CD8-positive, alpha-beta memory T cell (primary cell): ENCODE results near the gene CACNB4. TPM values are rescaled to one million over a fixed set of nuclear protein-coding genes. Genes with fewer than 3 reads are reported as not detected.
"Not testable (repeated sequence)": the region's sequence is repeated elsewhere in the genome, so short reads cannot be mapped to it uniquely, and the experiment has no call there.

ENCODE experiments used
- CTCF ChIA-PET: fragments of 350-600 bp; sonication (Branson Sonifier 250); formaldehyde crosslinking; loops from one replicate; lab custom pipeline; 2021; ENCODE audit warnings: antibody characterized with exemption; lab: Charles Lee
- POLR2A ChIA-PET: fragments of 350-600 bp; sonication (Branson Sonifier 250); formaldehyde crosslinking; loops from one replicate; lab custom pipeline; 2021; ENCODE audit warnings: antibody characterized with exemption; lab: Charles Lee
- DNase-seq, 5 donors: peaks; one replicate each; pipeline versions ENCODE4 v3.0.0 to v3.0.0-alpha.2; 2020 to 2022; ENCODE audit warnings: mixed read lengths in 1 of 5
- H3K27ac ChIP-seq: one replicate; pipeline ENCODE4 v1.7.0; 2013; ENCODE audit warnings: low read depth, mild to moderate bottlenecking, low read length, moderate library complexity
- H3K27me3 ChIP-seq: 2 replicates; pipeline ENCODE4 v1.7.0; 2013; ENCODE audit warnings: low read length, mild to moderate bottlenecking; ENCODE audit not compliant: insufficient read depth, poor library complexity, severe bottlenecking
- H3K36me3 ChIP-seq: 2 replicates; pipeline ENCODE4 v1.7.0; 2013; ENCODE audit warnings: mild to moderate bottlenecking, low read length, moderate library complexity; ENCODE audit not compliant: insufficient read depth
- H3K4me1 ChIP-seq: 2 replicates; pipeline ENCODE4 v1.7.0; 2013; ENCODE audit warnings: mild to moderate bottlenecking, low read length, moderate library complexity; ENCODE audit not compliant: insufficient read depth
- H3K4me3 ChIP-seq: 2 replicates; pipeline ENCODE4 v1.7.0; 2013; ENCODE audit warnings: mild to moderate bottlenecking, low read length
- H3K9me3 ChIP-seq: 2 replicates; pipeline ENCODE4 v1.7.0; 2013; ENCODE audit warnings: mild to moderate bottlenecking, low read length
- H3K27ac Mint-ChIP-seq, 8 donors: one replicate each; pipeline ENCODE4 v1.8.0; 2020 to 2021; ENCODE audit warnings: mixed read lengths in 8 of 8, mild to moderate bottlenecking in 6 of 8, inconsistent platforms in 3 of 8, moderate library complexity in 3 of 8
- H3K27me3 Mint-ChIP-seq, 2 donors: one replicate each; pipeline ENCODE4 v1.8.0; 2020 to 2021; ENCODE audit warnings: mixed read lengths in 2 of 2, mild to moderate bottlenecking in 1 of 2, moderate library complexity in 1 of 2
- H3K36me3 Mint-ChIP-seq, 3 donors: one replicate each; pipeline ENCODE4 v1.8.0; 2020 to 2021; ENCODE audit warnings: mixed read lengths in 3 of 3, inconsistent platforms in 1 of 3, mild to moderate bottlenecking in 1 of 3
- H3K4me1 Mint-ChIP-seq, 3 donors: one replicate each; pipeline ENCODE4 v1.8.0; 2020 to 2021; ENCODE audit warnings: mixed read lengths in 3 of 3, inconsistent platforms in 1 of 3, mild to moderate bottlenecking in 1 of 3
- H3K4me3 Mint-ChIP-seq, 7 donors: one replicate each; pipeline ENCODE4 v1.8.0; 2020 to 2021; ENCODE audit warnings: mixed read lengths in 7 of 7, mild to moderate bottlenecking in 6 of 7, moderate library complexity in 4 of 7, inconsistent platforms in 2 of 7
- H3K9me3 Mint-ChIP-seq, 5 donors: one replicate each; pipeline ENCODE4 v1.8.0; 2020 to 2022; ENCODE audit warnings: mixed read lengths in 5 of 5, mild to moderate bottlenecking in 3 of 5, moderate library complexity in 2 of 5, inconsistent platforms in 1 of 5
- polyA plus RNA-seq: library from polyadenylated mRNA; unstranded; fragments of 300-500 nt; fragmentation: Illumina TruSeq; gene quantifications from one replicate; pipeline ENCODE4 v1.2.3, GENCODE V29; 2021
- total RNA-seq, 2 experiments: library from RNA; stranded (reverse); gene quantifications; one replicate each; pipeline ENCODE4 v1.2.3, GENCODE V29; 2021

The CACNB4 gene
- total and polyA plus RNA-seq, 3 experiments from 2014 or later = 0.18 to 0.20 TPM; not detected in 1

- H3K4me1 ChIP-seq, H3K9me3 Mint-ChIP-seq, DNase-seq, H3K27ac Mint-ChIP-seq, H3K4me3 Mint-ChIP-seq, H3K36me3 ChIP-seq, H3K36me3 Mint-ChIP-seq, H3K27ac ChIP-seq, H3K4me3 ChIP-seq, H3K4me1 Mint-ChIP-seq, H3K9me3 ChIP-seq, POLR2A ChIA-PET, H3K27me3 ChIP-seq, CTCF ChIA-PET: not testable (repeated sequence)
- H3K27me3 Mint-ChIP-seq = peaks cover 2 to 18% of the 10 kb centered on the region in 2 donors
Observed at GRCh38 chr2:152021001-152021400, 77.8 kb downstream of the CACNB4 start.

GRCh38 chr2:152019732-152020131 is 79.1 kb downstream of the CACNB4 start:
- H3K9me3 Mint-ChIP-seq = no peaks in the 10 kb centered on the region
- Histone ChIP-seq H3K27ac (no peak overlapping the region), H3K36me3 (no peaks in the 10 kb centered on the region), H3K27me3 (peaks cover 5% of the 10 kb centered on the region), H3K4me3 (no peak overlapping the region), H3K4me1 (no peaks in the 10 kb centered on the region), H3K9me3 (no peaks in the 10 kb centered on the region)
- no peaks in the 10 kb centered on the region for H3K4me1 Mint-ChIP-seq
- peaks cover 0 to 23% of the 10 kb centered on the region in 2 donors for H3K27me3 Mint-ChIP-seq
- no peaks in the 10 kb centered on the region for H3K36me3 Mint-ChIP-seq
- DNase-seq = no peak
- ChIA-PET POLR2A (no interaction called here), CTCF (no interaction called here)
- no peak overlapping the region for H3K27ac Mint-ChIP-seq
- H3K4me3 Mint-ChIP-seq = no peak overlapping the region

GRCh38 chr2:152016181-152017120 is 82.4 kb downstream of the CACNB4 start:
- Histone ChIP-seq H3K4me1 (no peaks in the 10 kb centered on the region), H3K27me3 (peaks cover 5% of the 10 kb centered on the region), H3K4me3 (no peak overlapping the region), H3K9me3 (no peaks in the 10 kb centered on the region), H3K36me3 (no peaks in the 10 kb centered on the region), H3K27ac (no peak overlapping the region)
- Mint-ChIP-seq H3K9me3 (no peaks in the 10 kb centered on the region), H3K27ac (no peak overlapping the region), H3K36me3 (no peaks in the 10 kb centered on the region), H3K4me1 (no peaks in the 10 kb centered on the region), H3K4me3 (no peak overlapping the region), H3K27me3 (peaks cover 0 to 37% of the 10 kb centered on the region in 2 donors)
- ChIA-PET CTCF (interaction anchor here (2.3 kb wide), 1 partner anchor 9 kb away, joined by 10 read pairs; no protein-coding TSS in a partner anchor), POLR2A (no interaction called here)
- no peak for DNase-seq

GRCh38 chr2:152015552-152015951 is 83.3 kb downstream of the CACNB4 start:
- Mint-ChIP-seq H3K4me3 (no peak overlapping the region), H3K36me3 (no peaks in the 10 kb centered on the region), H3K4me1 (no peaks in the 10 kb centered on the region), H3K9me3 (no peaks in the 10 kb centered on the region), H3K27me3 (peaks cover 5 to 41% of the 10 kb centered on the region in 2 donors), H3K27ac (no peak overlapping the region)
- POLR2A ChIA-PET = no interaction called here
- H3K27ac ChIP-seq = no peak overlapping the region
- no peaks in the 10 kb centered on the region for H3K9me3 ChIP-seq
- H3K4me1 ChIP-seq = no peaks in the 10 kb centered on the region
- peaks cover 5% of the 10 kb centered on the region for H3K27me3 ChIP-seq
- CTCF ChIA-PET = interaction anchor here (1.4 kb wide), 1 partner anchor 10 kb away, joined by 6 read pairs; no protein-coding TSS in a partner anchor
- no peaks in the 10 kb centered on the region for H3K36me3 ChIP-seq
- DNase-seq = no peak
- no peak overlapping the region for H3K4me3 ChIP-seq

GRCh38 chr2:152012697-152013096 is 86.1 kb downstream of the CACNB4 start:
- peaks cover 5% of the 10 kb centered on the region for H3K27me3 ChIP-seq
- Mint-ChIP-seq H3K27me3 (peaks cover 8 to 38% of the 10 kb centered on the region in 2 donors), H3K36me3 (no peaks in the 10 kb centered on the region), H3K4me1 (no peaks in the 10 kb centered on the region), H3K27ac (no peak overlapping the region), H3K9me3 (no peaks in the 10 kb centered on the region), H3K4me3 (no peak overlapping the region)
- H3K36me3 ChIP-seq = no peaks in the 10 kb centered on the region
- H3K27ac ChIP-seq = no peak overlapping the region
- no peaks in the 10 kb centered on the region for H3K9me3 ChIP-seq
- no peak for DNase-seq
- ChIA-PET CTCF (no interaction called here), POLR2A (interaction anchor here (0.6 kb wide), 1 partner anchor 705 kb away, joined by 4 read pairs; the partner anchor contains the start of gene PRPF40A)
- no peak overlapping the region for H3K4me3 ChIP-seq
- no peaks in the 10 kb centered on the region for H3K4me1 ChIP-seq

- Mint-ChIP-seq H3K36me3 (no peaks in the 10 kb centered on the region), H3K27me3 (peaks cover 8 to 33% of the 10 kb centered on the region in 2 donors), H3K4me3 (no peak overlapping the region), H3K27ac (no peak overlapping the region), H3K4me1 (no peaks in the 10 kb centered on the region), H3K9me3 (no peaks in the 10 kb centered on the region)
- no peak for DNase-seq
- no peaks in the 10 kb centered on the region for H3K4me1 ChIP-seq
- H3K4me3 ChIP-seq = no peak overlapping the region
- no peaks in the 10 kb centered on the region for H3K9me3 ChIP-seq
- ChIA-PET POLR2A (no interaction called here), CTCF (no interaction called here)
- no peak overlapping the region for H3K27ac ChIP-seq
- H3K27me3 ChIP-seq = peaks cover 5% of the 10 kb centered on the region
- H3K36me3 ChIP-seq = no peaks in the 10 kb centered on the region
Observed at GRCh38 chr2:152011724-152012123, 87.1 kb downstream of the CACNB4 start.

GRCh38 chr2:152005607-152006006 is 93.2 kb downstream of the CACNB4 start:
- no peaks in the 10 kb centered on the region for H3K36me3 ChIP-seq
- H3K27ac ChIP-seq = no peak overlapping the region
- peaks cover 5 to 8% (median 6%) of the 10 kb centered on the region in 3 donors for H3K4me1 Mint-ChIP-seq
- no peaks in the 10 kb centered on the region for H3K9me3 Mint-ChIP-seq
- H3K4me3 ChIP-seq = no peak overlapping the region
- H3K4me3 Mint-ChIP-seq = no peak overlapping the region
- peaks cover 4% of the 10 kb centered on the region for H3K4me1 ChIP-seq
- no peaks in the 10 kb centered on the region for H3K27me3 ChIP-seq
- H3K27ac Mint-ChIP-seq = no peak overlapping the region
- H3K9me3 ChIP-seq = no peaks in the 10 kb centered on the region
- H3K36me3 Mint-ChIP-seq = no peaks in the 10 kb centered on the region
- POLR2A ChIA-PET = no interaction called here
- CTCF ChIA-PET = no interaction called here
- DNase-seq = no peak
- peaks cover 5 to 12% of the 10 kb centered on the region in 2 donors for H3K27me3 Mint-ChIP-seq

- H3K4me1 ChIP-seq, H3K4me3 Mint-ChIP-seq, H3K36me3 ChIP-seq, H3K9me3 Mint-ChIP-seq, H3K4me1 Mint-ChIP-seq, H3K27ac ChIP-seq, H3K36me3 Mint-ChIP-seq, H3K4me3 ChIP-seq, DNase-seq, H3K27me3 Mint-ChIP-seq, H3K27ac Mint-ChIP-seq, H3K27me3 ChIP-seq, POLR2A ChIA-PET, H3K9me3 ChIP-seq: not testable (repeated sequence)
- CTCF ChIA-PET = interaction anchor here (2.6 kb wide), 1 partner anchor 23 kb away, joined by 8 read pairs; no protein-coding TSS in a partner anchor
Observed at GRCh38 chr2:152003283-152003682, 95.6 kb downstream of the CACNB4 start.
